Loucy (cell line): Measurements from ENCODE around the gene EXD3.

ENCODE experiments used
- H2AFZ ChIP-seq: fragments of 200-600 bp; sonication (generic); 2 replicates; pipeline ENCODE4 v1.6.0; 2016; ENCODE audit warnings: antibody characterized with exemption, mild to moderate bottlenecking, low read length, moderate library complexity
- H3F3A ChIP-seq: fragments of 200-600 bp; 2 replicates; pipeline ENCODE4 v1.6.0; 2016; ENCODE audit warnings: antibody characterized with exemption, low read depth, mild to moderate bottlenecking
- H3K27me3 ChIP-seq: fragments of 200-600 bp; sonication (generic); 2 replicates; pipeline ENCODE4 v1.6.1; 2014; ENCODE audit warnings: low read length, mild to moderate bottlenecking; ENCODE audit not compliant: insufficient read depth, poor library complexity, severe bottlenecking
- H3K36me3 ChIP-seq: fragments of 200-600 bp; sonication (generic); 2 replicates; pipeline ENCODE4 v1.6.1; 2016; ENCODE audit warnings: low read length; ENCODE audit not compliant: insufficient read depth
- H3K4me1 ChIP-seq: fragments of 200-600 bp; sonication (generic); 2 replicates; pipeline ENCODE4 v1.5.1; 2014; ENCODE audit warnings: low read length, mild to moderate bottlenecking; ENCODE audit not compliant: insufficient read depth, poor library complexity, severe bottlenecking
- H3K4me2 ChIP-seq: fragments of 200-600 bp; sonication (generic); 2 replicates; pipeline ENCODE4 v1.6.0; 2014; ENCODE audit warnings: antibody characterized with exemption, low read length, low read depth, mild to moderate bottlenecking; ENCODE audit not compliant: poor library complexity, severe bottlenecking
- H3K4me3 ChIP-seq: fragments of 200-600 bp; sonication (generic); 2 replicates; pipeline ENCODE4 v1.5.1; 2014; ENCODE audit warnings: low read length, mild to moderate bottlenecking, mixed read lengths; ENCODE audit not compliant: poor library complexity, severe bottlenecking
- H3K79me2 ChIP-seq: fragments of 200-600 bp; sonication (generic); 2 replicates; pipeline ENCODE4 v1.6.1; 2014; ENCODE audit warnings: low read length; ENCODE audit not compliant: insufficient read depth
- H3K9ac ChIP-seq: fragments of 200-600 bp; sonication (generic); 2 replicates; pipeline ENCODE4 v1.6.0; 2014; ENCODE audit warnings: mild to moderate bottlenecking, low read depth, low read length, moderate library complexity; ENCODE audit not compliant: poor library complexity, severe bottlenecking
- H3K9me2 ChIP-seq: fragments of 200-600 bp; sonication (generic); replicated peaks from 2 replicates; pipeline ENCODE4 v1.6.1; 2016; ENCODE audit warnings: low read depth, low read length, mixed read lengths
- H3K9me3 ChIP-seq: fragments of 200-600 bp; sonication (generic); 2 replicates; pipeline ENCODE4 v1.6.1; 2014; ENCODE audit warnings: mild to moderate bottlenecking, antibody characterized with exemption, low read length, low read depth; ENCODE audit not compliant: insufficient read depth
- H4K20me1 ChIP-seq: fragments of 200-600 bp; sonication (generic); 2 replicates; pipeline ENCODE4 v1.6.0; 2014; ENCODE audit warnings: antibody characterized with exemption, low read length, mild to moderate bottlenecking; ENCODE audit not compliant: insufficient read depth, poor library complexity, severe bottlenecking
- EZH2phosphoT487 ChIP-seq: fragments of 200-600 bp; IDR thresholded peaks from 2 replicates; pipeline ENCODE4 v1.6.1; 2018; ENCODE audit warnings: antibody characterized with exemption, mild to moderate bottlenecking, moderate library complexity, borderline replicate concordance
- TF ChIP-seq, protein P1 (sequence below): fragments of 200-600 bp; sonication (generic); conservative IDR thresholded peaks from 2 replicates; pipeline ENCODE4 v1.5.1; 2014; ENCODE audit warnings: mild to moderate bottlenecking, antibody characterized with exemption, low read length

The EXD3 gene

DNA sequence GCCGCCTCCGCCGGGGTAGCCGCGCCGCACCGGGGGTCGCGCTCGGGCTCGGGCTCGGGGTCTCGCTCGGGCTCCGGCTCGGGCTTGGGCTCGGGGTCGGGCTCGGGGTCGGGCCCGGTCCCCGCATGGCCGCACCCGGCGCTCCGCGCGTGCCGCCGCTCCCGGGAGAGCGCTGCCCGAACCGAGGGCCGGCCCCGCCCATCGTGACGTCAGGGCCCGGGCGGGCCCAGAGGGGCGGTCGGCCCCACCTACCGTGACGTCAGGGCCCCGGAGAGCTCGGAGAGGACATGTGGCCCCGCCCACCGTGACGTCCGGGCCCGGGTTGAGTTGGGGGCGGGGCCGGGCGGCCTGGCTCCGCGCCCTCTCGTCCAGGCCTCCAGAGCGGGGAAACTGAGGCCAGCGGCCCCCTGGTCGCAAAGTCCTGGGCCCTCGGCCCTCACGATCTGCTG is 36.2 kb upstream of the EXD3 start, which contains the start of gene NSMF:
Gene NSMF (minus strand): TSS at position 183 of the 449 bp plus-strand sequence. CDS start 232 bp downstream, outside the sequence.
- Histone ChIP-seq H3K4me2 (no peak within 1 kb of the TSS), H3K9me2 (no peaks in the 10 kb centered on the region), H4K20me1 (no peaks in the 10 kb centered on the region), H3K79me2 (no peaks in the 10 kb centered on the region), H3K36me3 (no peaks in the 10 kb centered on the region), H3K4me1 (no peaks in the 10 kb centered on the region), H3K9ac (no peak within 1 kb of the TSS), H3K27me3 (no peaks in the 10 kb centered on the region), H3F3A (no peaks in the 10 kb centered on the region), H3K4me3 (no peak within 1 kb of the TSS), H3K9me3 (no peaks in the 10 kb centered on the region), H2AFZ (no peak within 1 kb of the TSS)
- no peak for TF ChIP-seq EZH2phosphoT487
- TF ChIP-seq, protein P1, sequence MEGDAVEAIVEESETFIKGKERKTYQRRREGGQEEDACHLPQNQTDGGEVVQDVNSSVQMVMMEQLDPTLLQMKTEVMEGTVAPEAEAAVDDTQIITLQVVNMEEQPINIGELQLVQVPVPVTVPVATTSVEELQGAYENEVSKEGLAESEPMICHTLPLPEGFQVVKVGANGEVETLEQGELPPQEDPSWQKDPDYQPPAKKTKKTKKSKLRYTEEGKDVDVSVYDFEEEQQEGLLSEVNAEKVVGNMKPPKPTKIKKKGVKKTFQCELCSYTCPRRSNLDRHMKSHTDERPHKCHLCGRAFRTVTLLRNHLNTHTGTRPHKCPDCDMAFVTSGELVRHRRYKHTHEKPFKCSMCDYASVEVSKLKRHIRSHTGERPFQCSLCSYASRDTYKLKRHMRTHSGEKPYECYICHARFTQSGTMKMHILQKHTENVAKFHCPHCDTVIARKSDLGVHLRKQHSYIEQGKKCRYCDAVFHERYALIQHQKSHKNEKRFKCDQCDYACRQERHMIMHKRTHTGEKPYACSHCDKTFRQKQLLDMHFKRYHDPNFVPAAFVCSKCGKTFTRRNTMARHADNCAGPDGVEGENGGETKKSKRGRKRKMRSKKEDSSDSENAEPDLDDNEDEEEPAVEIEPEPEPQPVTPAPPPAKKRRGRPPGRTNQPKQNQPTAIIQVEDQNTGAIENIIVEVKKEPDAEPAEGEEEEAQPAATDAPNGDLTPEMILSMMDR = no peak

DNA sequence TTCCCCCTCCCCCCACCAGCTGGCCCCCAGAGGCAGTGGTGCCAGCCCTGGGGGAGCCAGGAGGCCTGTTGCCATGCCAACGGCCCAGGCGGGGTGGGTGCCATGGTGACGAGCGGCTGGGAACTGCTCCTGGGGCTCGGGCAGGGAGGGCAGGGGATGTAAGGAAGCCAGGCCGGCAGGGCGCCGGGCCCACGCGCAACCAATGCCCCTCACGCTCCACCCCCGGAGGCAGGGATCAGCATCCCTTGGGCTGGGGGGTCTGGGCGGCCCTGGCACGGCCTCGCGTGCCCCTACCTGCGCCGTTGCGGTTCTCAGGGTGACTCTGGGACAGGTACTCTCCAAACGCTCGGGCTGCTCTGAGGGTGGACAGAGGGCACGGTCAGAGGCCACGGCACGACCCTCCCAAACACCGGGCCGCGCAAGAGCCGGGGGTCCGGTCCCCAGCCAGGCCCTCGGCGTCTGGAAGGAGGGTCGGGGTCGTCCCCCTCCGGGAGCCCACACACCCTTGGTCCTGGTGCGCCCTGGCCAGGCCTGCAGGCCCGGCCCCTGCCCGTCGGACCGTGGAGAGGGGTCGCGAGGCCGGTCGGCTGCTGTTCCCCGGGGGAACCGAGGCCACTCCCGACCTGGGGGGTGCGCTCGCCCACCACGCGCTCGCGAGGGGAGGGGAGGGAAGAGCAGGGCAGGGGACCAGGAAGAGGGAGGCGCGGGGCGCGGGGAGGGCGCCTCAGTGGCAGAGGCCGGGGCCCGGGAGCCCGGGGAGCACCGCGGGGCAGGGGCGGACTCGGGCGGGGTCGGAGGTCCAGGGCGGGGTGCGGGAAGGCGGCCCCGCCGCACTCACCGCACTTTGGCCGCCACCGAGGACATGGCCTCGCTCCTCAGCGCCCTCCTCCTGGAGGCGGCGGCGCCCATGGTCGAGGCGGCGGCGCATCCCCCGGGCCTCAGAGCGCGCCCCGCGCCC is 35.5 kb upstream of the EXD3 start:
- Histone ChIP-seq H3K4me1 (no peaks in the 10 kb centered on the region), H3K4me3 (no peak overlapping the region), H3K79me2 (no peaks in the 10 kb centered on the region), H3K27me3 (no peaks in the 10 kb centered on the region), H3K36me3 (no peaks in the 10 kb centered on the region), H4K20me1 (no peaks in the 10 kb centered on the region), H3K9ac (no peak overlapping the region), H3K4me2 (no peak overlapping the region), H3K9me3 (no peaks in the 10 kb centered on the region), H2AFZ (no peak overlapping the region), H3K9me2 (no peaks in the 10 kb centered on the region), H3F3A (no peaks in the 10 kb centered on the region)
- TF ChIP-seq, protein P1 = no peak
- TF ChIP-seq EZH2phosphoT487 = no peak

DNA sequence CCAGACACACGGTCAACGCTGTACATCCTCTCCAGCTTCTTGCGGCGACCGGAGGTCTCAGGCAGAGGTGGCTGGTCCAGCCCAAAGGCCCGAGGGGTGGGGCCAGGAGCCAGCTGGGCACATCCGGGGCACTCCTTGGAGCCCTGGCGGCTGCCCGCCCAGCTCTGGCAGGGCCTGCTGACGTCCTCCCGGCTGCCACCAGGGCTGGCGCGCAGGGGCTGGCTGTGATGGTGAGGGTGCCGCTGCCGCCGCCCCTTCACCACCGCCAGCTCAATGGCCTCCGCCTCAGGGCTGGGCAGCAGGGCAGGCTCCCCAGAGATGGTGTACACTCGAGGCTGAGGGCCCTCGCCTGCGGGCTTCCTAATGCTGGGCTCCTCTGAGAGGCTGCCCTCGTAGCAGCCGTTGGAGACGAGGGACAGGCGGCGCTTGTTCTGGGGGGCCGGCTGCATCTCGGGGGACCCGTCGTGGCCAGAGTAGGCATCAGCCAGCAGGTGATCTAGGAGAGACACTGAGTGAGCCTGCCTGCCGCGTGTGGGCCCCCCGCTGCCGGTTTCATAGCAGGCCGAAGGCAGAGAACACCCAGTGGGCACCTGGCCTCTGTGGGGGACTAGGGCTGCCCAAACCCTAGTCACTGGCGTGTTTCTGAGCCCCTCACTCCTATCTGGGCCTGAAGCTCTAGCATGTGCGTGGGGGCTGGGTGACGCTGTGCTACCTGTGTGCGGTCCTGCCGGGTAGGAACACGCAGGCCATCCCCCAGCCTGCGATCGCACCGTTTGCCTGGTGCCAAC is 34.6 kb upstream of the EXD3 start:
- H3K9ac ChIP-seq = no peak overlapping the region
- H3K4me3 ChIP-seq = no peak overlapping the region

More for the DNA sequence above, 34.6 kb upstream of the EXD3 start:
- Histone ChIP-seq H3K27me3 (no peaks in the 10 kb centered on the region), H3K4me1 (no peaks in the 10 kb centered on the region), H4K20me1 (no peaks in the 10 kb centered on the region), H3K36me3 (no peaks in the 10 kb centered on the region), H3F3A (no peaks in the 10 kb centered on the region), H3K79me2 (no peaks in the 10 kb centered on the region), H2AFZ (no peak overlapping the region), H3K4me2 (no peak overlapping the region), H3K9me3 (no peaks in the 10 kb centered on the region), H3K9me2 (no peaks in the 10 kb centered on the region)
- TF ChIP-seq EZH2phosphoT487 = no peak
- TF ChIP-seq, protein P1 = no peak
